Progenitor cell of endocrine pancreas (in vitro differentiated cells): ENCODE results near the gene CHAC1. TPM values are rescaled to one million over a fixed set of nuclear protein-coding genes. Genes with fewer than 3 reads are reported as not detected.

ENCODE experiments used
- DNase-seq: peaks from one replicate; pipeline ENCODE4 v3.0.0; 2021; ENCODE audit warnings: low spot score; ENCODE audit not compliant: unreplicated experiment
- H3K27ac Mint-ChIP-seq: 2 replicates; pipeline ENCODE4 v1.8.0; 2021; ENCODE audit warnings: mild to moderate bottlenecking, moderate library complexity, mixed read lengths
- H3K27me3 Mint-ChIP-seq: 2 replicates; pipeline ENCODE4 v1.8.0; 2021; ENCODE audit warnings: mixed read lengths
- H3K36me3 Mint-ChIP-seq: 2 replicates; pipeline ENCODE4 v1.8.0; 2022; ENCODE audit warnings: mixed read lengths; ENCODE audit not compliant: insufficient read depth
- H3K4me1 Mint-ChIP-seq: 2 replicates; pipeline ENCODE4 v1.8.0; 2021; ENCODE audit warnings: low read depth, mixed read lengths
- H3K4me3 Mint-ChIP-seq: 2 replicates; pipeline ENCODE4 v1.8.0; 2021; ENCODE audit warnings: low read depth, mild to moderate bottlenecking, moderate library complexity, mixed read lengths
- H3K9me3 Mint-ChIP-seq: 2 replicates; pipeline ENCODE4 v1.8.0; 2021; ENCODE audit warnings: low read depth, mixed read lengths
- CTCF ChIP-seq: fragments of 200-600 bp; sonication (generic); IDR thresholded peaks from one replicate; pipeline ENCODE4 v1.5.0; 2021; ENCODE audit warnings: antibody characterized with exemption, mild to moderate bottlenecking; ENCODE audit not compliant: unreplicated experiment
- total RNA-seq: library from RNA; stranded (reverse); gene quantifications from 2 replicates; pipeline ENCODE4 v1.2.1, GENCODE V29; 2021

CHAC1 gene
- total RNA-seq, 1 donor from 2014 or later = 14.4 TPM

- H3K4me3 Mint-ChIP-seq = no peak overlapping the region
- TF ChIP-seq CTCF = no peak
- H3K27ac Mint-ChIP-seq = no peak overlapping the region
- no peak for DNase-seq
- peaks cover 24% of the 10 kb centered on the region for H3K4me1 Mint-ChIP-seq
- H3K9me3 Mint-ChIP-seq = peaks cover under 1% of the 10 kb centered on the region
- peaks cover 43% of the 10 kb centered on the region for H3K27me3 Mint-ChIP-seq
- H3K36me3 Mint-ChIP-seq = peaks cover 7% of the 10 kb centered on the region
Measured at GRCh38 chr15:40957041-40957555, 3.8 kb downstream of the CHAC1 start.

DNA sequence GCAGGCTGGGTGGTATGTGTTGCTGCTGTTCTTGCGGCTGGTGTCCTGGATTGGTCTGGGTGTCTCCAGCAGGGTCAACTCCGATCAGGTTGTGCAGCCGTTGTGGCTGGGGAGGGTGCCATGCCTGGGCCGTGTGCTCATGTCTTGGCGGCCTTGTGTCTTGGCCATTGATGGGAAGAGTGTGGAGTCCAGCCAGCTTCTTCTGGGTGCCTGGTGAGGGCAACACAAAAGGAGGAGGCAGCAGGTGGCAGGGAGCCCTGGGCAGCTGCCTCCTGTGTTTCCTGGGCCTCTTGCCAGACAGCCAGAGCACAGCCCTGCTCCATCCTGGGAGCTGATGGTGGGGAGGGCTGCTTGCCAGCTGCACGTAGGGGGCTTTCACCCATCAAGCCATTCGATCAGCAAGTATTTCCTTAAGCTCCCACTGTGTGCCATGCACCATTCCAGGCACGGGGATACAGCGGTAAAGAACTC, 4.3 kb downstream of the CHAC1 start:
- Mint-ChIP-seq H3K9me3 (peaks cover 5% of the 10 kb centered on the region), H3K4me1 (peaks cover 22% of the 10 kb centered on the region), H3K36me3 (peaks cover 7% of the 10 kb centered on the region), H3K27ac (no peak overlapping the region), H3K27me3 (peaks cover 38% of the 10 kb centered on the region), H3K4me3 (no peak overlapping the region)
- no peak for TF ChIP-seq CTCF
- DNase-seq = no peak

GRCh38 chr15:40958146-40958545, 4.9 kb downstream of the CHAC1 start:
- Mint-ChIP-seq H3K4me3 (no peak overlapping the region), H3K27me3 (peaks cover 40% of the 10 kb centered on the region), H3K9me3 (peaks cover 8% of the 10 kb centered on the region), H3K36me3 (peaks cover 10% of the 10 kb centered on the region), H3K4me1 (peaks cover 22% of the 10 kb centered on the region), H3K27ac (peak overlapping the region; percentile 89)
- TF ChIP-seq CTCF = no peak
- no peak for DNase-seq

DNA sequence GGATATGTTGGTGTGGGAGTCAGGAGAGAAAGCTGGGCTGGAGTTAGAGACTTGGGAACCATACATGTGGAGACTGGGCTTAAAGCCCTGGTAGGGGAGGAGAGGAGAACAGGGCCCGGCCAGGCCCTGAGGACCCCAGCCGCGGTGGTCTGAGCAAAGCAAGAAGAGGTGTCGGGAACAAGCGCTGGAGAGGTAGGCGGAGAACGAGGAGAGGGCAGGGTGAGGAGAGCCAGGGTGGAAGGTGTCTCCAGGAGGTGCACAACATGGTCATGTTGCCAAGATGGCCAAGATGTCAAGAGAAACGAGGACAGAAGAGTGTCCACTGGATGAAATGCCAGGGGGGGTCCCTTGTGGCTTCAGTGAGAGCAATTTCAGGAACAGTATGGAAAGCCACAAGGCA, 5.5 kb downstream of the CHAC1 start:
- peaks cover 20% of the 10 kb centered on the region for H3K4me1 Mint-ChIP-seq
- no peak for DNase-seq
- no peak for TF ChIP-seq CTCF
- peaks cover 10% of the 10 kb centered on the region for H3K36me3 Mint-ChIP-seq
- H3K9me3 Mint-ChIP-seq = peaks cover 9% of the 10 kb centered on the region
- no peak overlapping the region for H3K4me3 Mint-ChIP-seq
- peaks cover 41% of the 10 kb centered on the region for H3K27me3 Mint-ChIP-seq
- peak overlapping the region; percentile 89 for H3K27ac Mint-ChIP-seq

- DNase-seq = no peak
- Mint-ChIP-seq H3K36me3 (peaks cover 10% of the 10 kb centered on the region), H3K9me3 (peaks cover 9% of the 10 kb centered on the region), H3K4me3 (peak overlapping the region; percentile 18), H3K27me3 (peaks cover 33% of the 10 kb centered on the region), H3K27ac (peak overlapping the region; percentile 51), H3K4me1 (peaks cover 12% of the 10 kb centered on the region)
- TF ChIP-seq CTCF = no peak
Measured at GRCh38 chr15:40959331-40960141, 6.3 kb downstream of the CHAC1 start.
